Esophagus squamous epithelium (tissue), 5 donors: ENCODE results near the gene SLC26A2. TPM values are rescaled to one million over a fixed set of nuclear protein-coding genes. Genes with fewer than 3 reads are reported as not detected.

Experiments
- DNase-seq: peaks from one replicate; lab custom pipeline; 2025; lab: John Stamatoyannopoulos, UW
- H3K27ac ChIP-seq, 4 donors: fragments of 200-600 bp; sonication (generic); one replicate each; pipeline ENCODE4 v1.5.1; 2016 to 2019; ENCODE audit warnings: mild to moderate bottlenecking in 1 of 4
- H3K27me3 ChIP-seq, 4 donors: fragments of 200-600 bp; sonication (generic); 1 replicate in 3 of 4; 2 replicates in 1 of 4; pipeline versions ENCODE4 v1.5.1 to v1.6.0; 2017 to 2021; ENCODE audit warnings: antibody characterized with exemption in 1 of 4
- H3K36me3 ChIP-seq, 3 donors: fragments of 200-600 bp; sonication (generic); one replicate each; pipeline ENCODE4 v1.5.1; 2016 to 2019
- H3K4me1 ChIP-seq, 3 donors: fragments of 200-600 bp; sonication (generic); one replicate each; pipeline ENCODE4 v1.5.1; 2017 to 2019
- H3K4me3 ChIP-seq, 4 donors: fragments of 200-600 bp; sonication (generic); 1 replicate in 3 of 4; 2 replicates in 1 of 4; pipeline ENCODE4 v1.5.1; 2016 to 2019; ENCODE audit warnings: mild to moderate bottlenecking in 2 of 4, moderate library complexity in 1 of 4
- H3K9me3 ChIP-seq, 3 donors: fragments of 200-600 bp; sonication (generic); one replicate each; pipeline ENCODE4 v1.5.1; 2016 to 2019
- POLR2A ChIP-seq, 4 donors: fragments of 450-650 bp; IDR thresholded peaks; one replicate each; pipeline ENCODE4 v1.6.1; 2017; ENCODE audit warnings: antibody characterized with exemption in 4 of 4, mild to moderate bottlenecking in 4 of 4, moderate library complexity in 3 of 4
- WGBS, 2 donors: methylation state at CpG; one replicate each; pipeline ENCODE4 v1.1.5; 2018; 5-methylcytosine and 5-hydroxymethylcytosine counted together
- intact Hi-C: fragments of 100-400 bp; cut with DNase I; formaldehyde crosslinking; loops from one replicate; pipeline ENCODE4 v1.15.0; 2022
- total RNA-seq, 4 donors: library from RNA; depleted of rRNA; stranded (reverse); fragments of >200 nt; gene quantifications; one replicate each; pipeline ENCODE4 v1.1.0, GENCODE V29; 2016
- TF ChIP-seq, protein P1 (sequence below), 6 experiments: fragments of 450-650 bp in 4 of 6; fragments of 200-600 bp in 2 of 6; sonication (generic) in 2 of 6; IDR thresholded peaks; one replicate each; pipeline ENCODE4 v1.5.1; 2016 to 2019; ENCODE audit warnings: antibody characterized with exemption in 6 of 6, mild to moderate bottlenecking in 4 of 6, moderate library complexity in 4 of 6
- donor health status: DM: yes; HTN: yes; CAD: no.

The SLC26A2 gene
- total RNA-seq, 4 donors from 2014 or later = 6.3 to 46.3 (median 29.6) TPM

GRCh38 chr5:150000990-150001659 is 40.6 kb downstream of the SLC26A2 start:
- no peaks in the 10 kb centered on the region for H3K27me3 ChIP-seq
- TF ChIP-seq, protein P1, sequence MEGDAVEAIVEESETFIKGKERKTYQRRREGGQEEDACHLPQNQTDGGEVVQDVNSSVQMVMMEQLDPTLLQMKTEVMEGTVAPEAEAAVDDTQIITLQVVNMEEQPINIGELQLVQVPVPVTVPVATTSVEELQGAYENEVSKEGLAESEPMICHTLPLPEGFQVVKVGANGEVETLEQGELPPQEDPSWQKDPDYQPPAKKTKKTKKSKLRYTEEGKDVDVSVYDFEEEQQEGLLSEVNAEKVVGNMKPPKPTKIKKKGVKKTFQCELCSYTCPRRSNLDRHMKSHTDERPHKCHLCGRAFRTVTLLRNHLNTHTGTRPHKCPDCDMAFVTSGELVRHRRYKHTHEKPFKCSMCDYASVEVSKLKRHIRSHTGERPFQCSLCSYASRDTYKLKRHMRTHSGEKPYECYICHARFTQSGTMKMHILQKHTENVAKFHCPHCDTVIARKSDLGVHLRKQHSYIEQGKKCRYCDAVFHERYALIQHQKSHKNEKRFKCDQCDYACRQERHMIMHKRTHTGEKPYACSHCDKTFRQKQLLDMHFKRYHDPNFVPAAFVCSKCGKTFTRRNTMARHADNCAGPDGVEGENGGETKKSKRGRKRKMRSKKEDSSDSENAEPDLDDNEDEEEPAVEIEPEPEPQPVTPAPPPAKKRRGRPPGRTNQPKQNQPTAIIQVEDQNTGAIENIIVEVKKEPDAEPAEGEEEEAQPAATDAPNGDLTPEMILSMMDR (IDR thresholded peaks at IDR 0.05) = no peak
- no peak for TF ChIP-seq POLR2A (IDR thresholded peaks at IDR 0.05)
- DNase-seq = no peak

GRCh38 chr5:150001660-150002486 is 41.3 kb downstream of the SLC26A2 start:
- Histone ChIP-seq H3K27me3 (no peaks in the 10 kb centered on the region), H3K27ac (peak overlapping the region; percentile 90 to 97 (median 95)), H3K4me1 (peaks cover 18 to 56% (median 25%) of the 10 kb centered on the region in 3 donors), H3K4me3 (peak overlapping the region; percentile 68 to 93 (median 88)), H3K36me3 (peaks cover 4 to 28% (median 9%) of the 10 kb centered on the region in 3 donors), H3K9me3 (no peaks in the 10 kb centered on the region)
- TF ChIP-seq, protein P1 (IDR thresholded peaks at IDR 0.05) = peak; percentile 34 to 75 (median 62)
- TF ChIP-seq POLR2A (IDR thresholded peaks at IDR 0.05) = no peak
- DNase-seq = no peak
- intact Hi-C loops = no loop called here
- 13 to 15% methylated on average over 8 of the region's 8 CpGs for WGBS, 2 donors

More at GRCh38 chr5:150000990-150001659, 40.6 kb downstream of the SLC26A2 start:
- Histone ChIP-seq H3K36me3 (peaks cover 4 to 23% (median 5%) of the 10 kb centered on the region in 3 donors), H3K27ac (peak overlapping the region; percentile 90 to 97 (median 95)), H3K9me3 (no peaks in the 10 kb centered on the region), H3K4me3 (peak overlapping the region; percentile 68 to 93 (median 88)), H3K4me1 (peaks cover 18 to 56% (median 25%) of the 10 kb centered on the region in 3 donors)
- intact Hi-C loops = no loop called here
- WGBS, 2 donors = 0% methylated on average over 7 to 24 of the region's 44 CpGs

- Histone ChIP-seq H3K27me3 (no peaks in the 10 kb centered on the region), H3K9me3 (no peaks in the 10 kb centered on the region), H3K4me1 (peaks cover 12 to 34% (median 15%) of the 10 kb centered on the region in 3 donors), H3K27ac (no peak overlapping the region), H3K4me3 (no peak overlapping the region), H3K36me3 (peaks cover 4 to 72% (median 27%) of the 10 kb centered on the region in 3 donors)
- intact Hi-C loops = no loop called here
- TF ChIP-seq, protein P1 (IDR thresholded peaks at IDR 0.05) = no peak
- TF ChIP-seq POLR2A (IDR thresholded peaks at IDR 0.05) = no peak
- no peak for DNase-seq
- 93 to 98% methylated on average over 4 of the region's 4 CpGs for WGBS, 2 donors
Measured at GRCh38 chr5:150006318-150006717, 45.8 kb downstream of the SLC26A2 start.

GRCh38 chr5:150007050-150007449 is 46.5 kb downstream of the SLC26A2 start:
- Histone ChIP-seq H3K4me1 (peaks cover 8 to 27% (median 9%) of the 10 kb centered on the region in 3 donors), H3K27me3 (no peaks in the 10 kb centered on the region), H3K9me3 (no peaks in the 10 kb centered on the region), H3K27ac (no peak overlapping the region), H3K36me3 (peaks cover 4 to 80% (median 27%) of the 10 kb centered on the region in 3 donors), H3K4me3 (no peak overlapping the region)
- intact Hi-C loops = no loop called here
- TF ChIP-seq, protein P1 (IDR thresholded peaks at IDR 0.05) = no peak
- no peak for TF ChIP-seq POLR2A (IDR thresholded peaks at IDR 0.05)
- no peak for DNase-seq
